H9 (cell line): ENCODE results near the gene CELA2B. TPM values are rescaled to one million over a fixed set of nuclear protein-coding genes. Genes with fewer than 3 reads are reported as not detected.

Experiments
- DNase-seq: peaks from one replicate; pipeline ENCODE4 v3.0.0-alpha.2; 2017
- H2AFZ ChIP-seq: one replicate; pipeline ENCODE4 v1.6.1; 2013; ENCODE audit warnings: mild to moderate bottlenecking, low read length, control low read depth, moderate library complexity
- H2AK5ac ChIP-seq: 2 replicates; pipeline ENCODE4 v1.6.1; 2013; ENCODE audit warnings: low read length, control low read depth, mixed read lengths; ENCODE audit not compliant: insufficient read length
- H2BK120ac ChIP-seq: one replicate; pipeline ENCODE4 v1.6.1; 2013; ENCODE audit warnings: low read depth, mild to moderate bottlenecking, low read length, control low read depth, inconsistent platforms; ENCODE audit not compliant: poor library complexity, severe bottlenecking
- H2BK12ac ChIP-seq: 2 replicates; pipeline ENCODE4 v1.6.1; 2013; ENCODE audit warnings: low read length, control low read depth, mixed read lengths, low read depth; ENCODE audit not compliant: insufficient read length
- H2BK15ac ChIP-seq: 2 replicates; pipeline ENCODE4 v1.6.1; 2013; ENCODE audit warnings: low read depth, low read length, control low read depth
- H2BK20ac ChIP-seq: one replicate; pipeline ENCODE4 v1.6.1; 2013; ENCODE audit warnings: low read depth, mild to moderate bottlenecking, low read length, control low read depth, inconsistent platforms; ENCODE audit not compliant: poor library complexity, severe bottlenecking
- H2BK5ac ChIP-seq: 2 replicates; pipeline ENCODE4 v1.6.1; 2013; ENCODE audit warnings: low read length, control low read depth, mixed read lengths; ENCODE audit not compliant: insufficient read length
- H3K14ac ChIP-seq: 2 replicates; pipeline ENCODE4 v1.6.1; 2013; ENCODE audit warnings: low read length, control low read depth; ENCODE audit not compliant: insufficient read depth
- H3K18ac ChIP-seq: 2 replicates; pipeline ENCODE4 v1.6.1; 2013; ENCODE audit warnings: low read depth, mild to moderate bottlenecking, mixed read lengths, low read length, control low read depth; ENCODE audit not compliant: insufficient read length
- H3K23ac ChIP-seq: 2 replicates; pipeline ENCODE4 v1.6.1; 2013; ENCODE audit warnings: low read length, control low read depth, mixed read lengths, low read depth; ENCODE audit not compliant: insufficient read length
- H3K23me2 ChIP-seq: 2 replicates; pipeline ENCODE4 v1.6.1; 2013; ENCODE audit warnings: low read depth, mild to moderate bottlenecking, mixed read lengths, low read length, control low read depth; ENCODE audit not compliant: insufficient read length, poor library complexity, severe bottlenecking
- H3K27ac ChIP-seq: 2 replicates; pipeline ENCODE4 v1.5.1; 2013; ENCODE audit warnings: low read length, control low read depth, mixed read lengths, low read depth; ENCODE audit not compliant: insufficient read length
- H3K27me3 ChIP-seq: 2 replicates; pipeline ENCODE4 v1.6.1; 2013; ENCODE audit warnings: low read length, control low read depth, inconsistent platforms; ENCODE audit not compliant: insufficient read depth
- H3K4ac ChIP-seq: 2 replicates; pipeline ENCODE4 v1.6.1; 2013; ENCODE audit warnings: low read depth, mild to moderate bottlenecking, control low read depth, inconsistent platforms, low read length, moderate library complexity
- H3K4me1 ChIP-seq: 2 replicates; pipeline ENCODE4 v1.6.1; 2013; ENCODE audit warnings: low read length, control low read depth, inconsistent platforms; ENCODE audit not compliant: insufficient read depth
- H3K4me2 ChIP-seq: 2 replicates; pipeline ENCODE4 v1.6.1; 2013; ENCODE audit warnings: low read length, control low read depth, mixed read lengths; ENCODE audit not compliant: insufficient read length, insufficient read depth
- H3K56ac ChIP-seq: 2 replicates; pipeline ENCODE4 v1.6.1; 2013; ENCODE audit warnings: low read depth, mild to moderate bottlenecking, mixed read lengths, low read length, control low read depth; ENCODE audit not compliant: insufficient read length
- H3K79me1 ChIP-seq: 2 replicates; pipeline ENCODE4 v1.6.1; 2013; ENCODE audit warnings: low read depth, mild to moderate bottlenecking, moderate library complexity, low read length, control low read depth, inconsistent platforms; ENCODE audit not compliant: insufficient read depth, poor library complexity, severe bottlenecking
- H3K79me2 ChIP-seq: 2 replicates; pipeline ENCODE4 v1.6.1; 2013; ENCODE audit warnings: low read length, control low read depth, inconsistent platforms; ENCODE audit not compliant: insufficient read depth
- H3K9ac ChIP-seq: 2 replicates; pipeline ENCODE4 v1.6.1; 2013; ENCODE audit warnings: low read length, control low read depth, mixed read lengths; ENCODE audit not compliant: insufficient read length; ENCODE audit errors: extremely low read depth
- H3K9me3 ChIP-seq: one replicate; pipeline ENCODE4 v1.6.1; 2013; ENCODE audit warnings: low read depth, low read length, inconsistent platforms; ENCODE audit not compliant: control insufficient read depth
- H3T11ph ChIP-seq: one replicate; pipeline ENCODE4 v1.6.1; 2013; ENCODE audit warnings: mild to moderate bottlenecking, low read length, control low read depth, inconsistent platforms
- H4K20me1 ChIP-seq: one replicate; pipeline ENCODE4 v1.6.1; 2013; ENCODE audit not compliant: control insufficient read depth, insufficient read length, insufficient read depth
- H4K5ac ChIP-seq: 2 replicates; pipeline ENCODE4 v1.6.1; 2013; ENCODE audit warnings: low read depth, mild to moderate bottlenecking, mixed read lengths, low read length, control low read depth; ENCODE audit not compliant: insufficient read length
- H4K8ac ChIP-seq: replicated peaks from 2 replicates; pipeline ENCODE4 v1.6.1; 2013; ENCODE audit warnings: low read length, control low read depth, mixed read lengths, low read depth; ENCODE audit not compliant: insufficient read length
- H4K91ac ChIP-seq: 2 replicates; pipeline ENCODE4 v1.6.1; 2013; ENCODE audit warnings: low read depth, mild to moderate bottlenecking, moderate library complexity, mixed read lengths, low read length, control low read depth; ENCODE audit not compliant: insufficient read length
- H3K27ac Mint-ChIP-seq, 3 experiments: 2 replicates in 2 of 3; 3 replicates in 1 of 3; pipeline ENCODE4 v1.8.0; 2020 to 2021; ENCODE audit warnings: mixed read lengths in 3 of 3, mild to moderate bottlenecking in 1 of 3, moderate library complexity in 1 of 3
- H3K27me3 Mint-ChIP-seq: 2 replicates; pipeline ENCODE4 v1.8.0; 2021; ENCODE audit warnings: low read depth, mild to moderate bottlenecking, moderate library complexity, mixed read lengths
- H3K36me3 Mint-ChIP-seq, 3 experiments: 2 replicates in 2 of 3; 3 replicates in 1 of 3; pipeline ENCODE4 v1.8.0; 2020 to 2021; ENCODE audit warnings: low read depth in 3 of 3, mixed read lengths in 3 of 3; ENCODE audit not compliant: insufficient read depth in 1 of 3
- H3K4me1 Mint-ChIP-seq, 2 experiments: 2 replicates each; pipeline ENCODE4 v1.8.0; 2020; ENCODE audit warnings: mixed read lengths in 2 of 2
- H3K4me3 Mint-ChIP-seq, 2 experiments: 2 replicates in 1 of 2; 3 replicates in 1 of 2; pipeline ENCODE4 v1.8.0; 2020 to 2021; ENCODE audit warnings: mild to moderate bottlenecking in 2 of 2, mixed read lengths in 2 of 2, moderate library complexity in 1 of 2
- H3K9me3 Mint-ChIP-seq, 2 experiments: 2 replicates in 1 of 2; 3 replicates in 1 of 2; pipeline ENCODE4 v1.8.0; 2020; ENCODE audit warnings: mild to moderate bottlenecking in 2 of 2, mixed read lengths in 2 of 2, moderate library complexity in 1 of 2
- CTCF ChIP-seq: fragments of 200-600 bp; sonication (generic); conservative IDR thresholded peaks from 3 replicates; pipeline ENCODE4 v1.8.0; 2021; ENCODE audit warnings: antibody characterized with exemption, mild to moderate bottlenecking
- WGBS: extraction: QIAGEN DNeasy Blood & Tissue Kit; methylation state at CpG from one replicate; pipeline ENCODE4 v1.1.7; 2013; ENCODE audit warnings: missing lambda C conversion rate, low lambda C conversion rate, mixed read lengths; ENCODE audit not compliant: insufficient read length; ENCODE audit errors: extremely low coverage; 5-methylcytosine and 5-hydroxymethylcytosine counted together
- total RNA-seq: library from RNA; stranded (reverse); gene quantifications from 2 replicates; pipeline ENCODE4 v1.2.1, GENCODE V29; 2021

Gene CELA2B
- total RNA-seq, 1 experiment from 2014 or later, result not detected

- H3K4me1 ChIP-seq, result no peaks in the 10 kb centered on the region
- no peaks in the 10 kb centered on the region for H3K23me2 ChIP-seq
- H3K27me3 ChIP-seq, result no peaks in the 10 kb centered on the region; the same call in 1 of the 2 replicates
- no peak overlapping the region for H2AFZ ChIP-seq
- H3K14ac ChIP-seq, result no peak overlapping the region
- Mint-ChIP-seq H3K4me1 (no peaks in the 10 kb centered on the region), H3K36me3 (peaks cover 17 to 61% (median 43%) of the 10 kb centered on the region in 3 experiments; a peak in 6 of 7 replicates), H3K9me3 (no peaks in the 10 kb centered on the region), H3K27me3 (no peaks in the 10 kb centered on the region), H3K4me3 (no peak overlapping the region), H3K27ac (peak overlapping the region in 2 of 3 experiments; percentile 4 to 49; a peak in 2 of 7 replicates)
- H3K23ac ChIP-seq, result no peak overlapping the region
- no peak overlapping the region for H2AK5ac ChIP-seq
- no peaks in the 10 kb centered on the region for H3K9me3 ChIP-seq
- H3K79me2 ChIP-seq, result no peaks in the 10 kb centered on the region
- no CpG with 5 or more reads among the region's 6 CpGs for WGBS
- TF ChIP-seq CTCF, result no peak
- H4K5ac ChIP-seq, result no peak overlapping the region
- no peak overlapping the region for H4K8ac ChIP-seq
- no peak overlapping the region for H3K4ac ChIP-seq
- no peak overlapping the region for H2BK5ac ChIP-seq
- no peak overlapping the region for H3K56ac ChIP-seq
- no peak for DNase-seq
- H3K27ac ChIP-seq, result no peak overlapping the region
- no peaks in the 10 kb centered on the region for H3K79me1 ChIP-seq
- no peak overlapping the region for H2BK12ac ChIP-seq
- H2BK20ac ChIP-seq, result no peak overlapping the region
- H3K9ac ChIP-seq, result no peak overlapping the region
- H3K4me2 ChIP-seq, result no peak overlapping the region
- no peak overlapping the region for H3K18ac ChIP-seq
- H3T11ph ChIP-seq, result no peak overlapping the region
- no peak overlapping the region for H4K91ac ChIP-seq
- no peaks in the 10 kb centered on the region for H4K20me1 ChIP-seq
- no peak overlapping the region for H2BK15ac ChIP-seq
- no peak overlapping the region for H2BK120ac ChIP-seq
Measured at GRCh38 chr1:15538771-15539170, 62.9 kb downstream of the CELA2B start.
